Glutamatergic neuron (in vitro differentiated cells): ENCODE data around the gene ZMYND11. TPM values are rescaled to one million over a fixed set of nuclear protein-coding genes. Genes with fewer than 3 reads are reported as not detected.
"Not testable (repeated sequence)": the region's sequence is repeated elsewhere in the genome, so short reads cannot be mapped to it uniquely, and the experiment has no call there.

Experiments
- DNase-seq: peaks from one replicate; pipeline ENCODE4 v3.0.0; 2022
- H3K27ac Mint-ChIP-seq: one replicate; pipeline ENCODE4 v1.8.0; 2020; ENCODE audit warnings: mild to moderate bottlenecking, mixed read lengths, inconsistent platforms; ENCODE audit not compliant: unreplicated experiment
- H3K27me3 Mint-ChIP-seq: one replicate; pipeline ENCODE4 v1.8.0; 2020; ENCODE audit warnings: mild to moderate bottlenecking, moderate library complexity, mixed read lengths, inconsistent platforms; ENCODE audit not compliant: unreplicated experiment
- H3K36me3 Mint-ChIP-seq: one replicate; pipeline ENCODE4 v1.8.0; 2020; ENCODE audit warnings: mild to moderate bottlenecking, mixed read lengths, inconsistent platforms; ENCODE audit not compliant: unreplicated experiment
- H3K4me1 Mint-ChIP-seq: one replicate; pipeline ENCODE4 v1.8.0; 2020; ENCODE audit warnings: mild to moderate bottlenecking, low read depth, mixed read lengths, inconsistent platforms; ENCODE audit not compliant: unreplicated experiment
- H3K4me3 Mint-ChIP-seq: one replicate; pipeline ENCODE4 v1.8.0; 2020; ENCODE audit warnings: mild to moderate bottlenecking, mixed read lengths, inconsistent platforms; ENCODE audit not compliant: unreplicated experiment
- H3K9me3 Mint-ChIP-seq: one replicate; pipeline ENCODE4 v1.8.0; 2020; ENCODE audit warnings: mild to moderate bottlenecking, moderate library complexity, mixed read lengths, inconsistent platforms; ENCODE audit not compliant: unreplicated experiment
- total RNA-seq: library from RNA; stranded (reverse); fragmentation: NEBNext Ultra II Directional; extraction: Animal tissue kit (Norgen Biotek cat#: 25700); gene quantifications from one replicate; pipeline ENCODE4 v1.2.1, GENCODE V29; 2021; ENCODE audit not compliant: unreplicated experiment
- TF ChIP-seq, protein P1 (sequence below): fragments of 200-600 bp; sonication (generic); IDR thresholded peaks from one replicate; pipeline ENCODE4 v1.5.0; 2021; ENCODE audit not compliant: partially characterized antibody, unreplicated experiment

The ZMYND11 gene
- total RNA-seq, 1 donor from 2014 or later = 26.6 TPM

DNA sequence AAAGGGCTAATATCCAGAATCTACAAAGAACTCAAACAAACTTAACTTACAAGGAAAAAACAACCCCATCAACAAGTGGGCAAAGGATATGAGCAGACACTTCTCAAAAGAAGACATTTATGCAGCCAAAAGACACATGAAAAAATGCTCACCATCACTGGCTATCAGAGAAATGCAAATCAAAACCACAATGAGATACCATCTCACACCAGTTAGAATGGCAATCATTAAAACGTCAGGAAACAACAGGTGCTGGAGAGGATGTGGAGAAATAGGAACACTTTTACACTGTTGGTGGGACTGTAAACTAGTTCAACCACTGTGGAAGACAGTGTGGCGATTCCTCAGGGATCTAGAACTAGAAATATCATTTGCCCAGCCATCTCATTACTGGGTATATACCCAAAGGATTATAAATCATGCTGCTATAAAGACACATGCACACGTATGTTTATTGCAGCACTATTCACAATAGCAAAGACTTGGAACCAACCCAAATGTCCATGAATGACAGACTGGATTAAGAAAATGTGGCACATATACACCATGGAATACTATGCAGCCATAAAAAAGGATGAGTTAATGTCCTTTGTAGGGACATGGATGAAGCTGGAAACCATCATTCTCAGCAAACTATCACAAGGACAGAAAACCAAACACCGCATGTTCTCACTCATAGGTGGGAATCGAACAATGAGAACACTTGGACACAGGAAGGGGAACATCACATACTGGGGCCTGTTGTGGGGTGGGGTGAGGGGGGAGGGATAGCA, 130.7 kb downstream of the ZMYND11 start:
- not testable (repeated sequence) for H3K4me3 Mint-ChIP-seq, H3K4me1 Mint-ChIP-seq, DNase-seq, H3K36me3 Mint-ChIP-seq, H3K27ac Mint-ChIP-seq, H3K9me3 Mint-ChIP-seq, H3K27me3 Mint-ChIP-seq

DNA sequence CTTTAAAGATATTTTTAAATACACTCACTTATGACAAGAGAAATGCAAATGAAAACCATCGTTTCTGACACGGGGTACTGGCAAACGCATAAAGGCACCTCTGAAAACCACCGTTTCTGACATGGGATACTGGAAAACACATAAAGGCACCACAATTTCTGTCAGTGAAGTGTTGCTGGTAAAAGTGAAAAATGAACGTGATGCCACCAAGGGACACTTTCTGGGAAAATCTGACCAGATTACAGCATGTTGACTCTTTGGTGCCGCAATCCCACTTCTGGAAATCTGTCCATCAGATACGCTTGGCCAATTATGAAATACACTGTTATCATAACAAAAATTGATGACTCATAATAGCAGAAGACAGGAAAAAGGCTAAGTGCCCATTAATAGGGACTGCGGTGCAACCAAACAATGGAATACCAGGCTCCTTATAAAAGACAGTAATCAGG, 131.7 kb downstream of the ZMYND11 start:
- Mint-ChIP-seq H3K27ac (no peak overlapping the region), H3K27me3 (no peaks in the 10 kb centered on the region), H3K4me1 (peaks cover 7% of the 10 kb centered on the region), H3K36me3 (peaks cover 2% of the 10 kb centered on the region), H3K9me3 (peaks cover 1% of the 10 kb centered on the region), H3K4me3 (no peak overlapping the region)
- no peak for DNase-seq
- TF ChIP-seq, protein P1, sequence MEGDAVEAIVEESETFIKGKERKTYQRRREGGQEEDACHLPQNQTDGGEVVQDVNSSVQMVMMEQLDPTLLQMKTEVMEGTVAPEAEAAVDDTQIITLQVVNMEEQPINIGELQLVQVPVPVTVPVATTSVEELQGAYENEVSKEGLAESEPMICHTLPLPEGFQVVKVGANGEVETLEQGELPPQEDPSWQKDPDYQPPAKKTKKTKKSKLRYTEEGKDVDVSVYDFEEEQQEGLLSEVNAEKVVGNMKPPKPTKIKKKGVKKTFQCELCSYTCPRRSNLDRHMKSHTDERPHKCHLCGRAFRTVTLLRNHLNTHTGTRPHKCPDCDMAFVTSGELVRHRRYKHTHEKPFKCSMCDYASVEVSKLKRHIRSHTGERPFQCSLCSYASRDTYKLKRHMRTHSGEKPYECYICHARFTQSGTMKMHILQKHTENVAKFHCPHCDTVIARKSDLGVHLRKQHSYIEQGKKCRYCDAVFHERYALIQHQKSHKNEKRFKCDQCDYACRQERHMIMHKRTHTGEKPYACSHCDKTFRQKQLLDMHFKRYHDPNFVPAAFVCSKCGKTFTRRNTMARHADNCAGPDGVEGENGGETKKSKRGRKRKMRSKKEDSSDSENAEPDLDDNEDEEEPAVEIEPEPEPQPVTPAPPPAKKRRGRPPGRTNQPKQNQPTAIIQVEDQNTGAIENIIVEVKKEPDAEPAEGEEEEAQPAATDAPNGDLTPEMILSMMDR = no peak

DNA sequence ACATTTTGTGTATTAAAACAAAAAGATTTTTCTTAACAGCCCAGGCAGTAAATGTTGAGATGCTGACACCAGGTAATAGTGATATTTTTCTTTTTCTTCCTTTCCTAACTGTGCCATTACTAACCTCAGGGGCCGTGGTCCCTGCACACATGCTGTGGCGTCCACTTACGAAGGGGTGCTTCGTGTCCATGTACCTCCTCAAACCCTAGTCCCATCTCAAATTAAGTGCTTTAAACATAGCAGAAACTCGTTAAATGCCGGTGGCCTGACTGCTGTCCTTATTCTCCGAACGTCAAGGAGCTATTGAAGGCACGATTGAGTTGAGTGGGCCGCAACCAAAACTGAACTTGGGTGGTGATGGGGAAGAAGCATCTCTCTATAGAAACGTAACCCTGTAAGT, 132.4 kb downstream of the ZMYND11 start:
- no peak for DNase-seq
- peaks cover 4% of the 10 kb centered on the region for H3K27me3 Mint-ChIP-seq
- H3K27ac Mint-ChIP-seq = no peak overlapping the region
- H3K9me3 Mint-ChIP-seq = no peaks in the 10 kb centered on the region
- peaks cover 7% of the 10 kb centered on the region for H3K4me1 Mint-ChIP-seq
- no peak overlapping the region for H3K4me3 Mint-ChIP-seq
- peaks cover 5% of the 10 kb centered on the region for H3K36me3 Mint-ChIP-seq
- TF ChIP-seq, protein P1 = no peak

DNA sequence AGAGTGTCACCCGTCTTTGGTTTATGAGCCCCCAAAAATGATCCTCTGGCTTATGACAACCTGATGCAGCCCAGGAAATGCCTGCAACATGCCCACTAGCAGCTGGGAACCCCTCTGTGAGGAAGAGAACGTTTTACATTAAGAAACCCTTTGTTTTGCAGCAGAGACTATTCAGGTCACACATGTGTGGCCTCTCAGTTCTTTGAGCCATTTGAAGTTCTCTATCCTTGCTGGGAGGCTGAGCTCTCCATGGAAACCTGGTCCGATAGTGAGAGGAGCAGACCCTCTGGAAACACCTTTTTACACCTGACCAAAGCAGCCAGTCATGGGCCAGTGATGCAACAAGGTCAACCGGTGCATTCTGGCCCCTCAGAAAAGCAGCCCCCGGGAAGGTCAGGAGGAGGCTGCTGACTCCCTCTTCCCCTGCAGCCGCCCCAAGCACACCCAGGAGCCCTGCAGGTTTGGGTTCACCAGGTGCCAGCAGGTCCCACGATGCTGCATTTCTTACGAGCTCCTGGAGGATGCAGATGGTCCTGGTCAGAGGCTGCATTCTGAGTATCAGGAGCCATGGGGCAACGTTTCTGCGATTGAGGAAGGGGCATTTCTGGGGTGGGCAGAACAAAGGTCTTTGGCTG, 134.3 kb downstream of the ZMYND11 start:
- H3K9me3 Mint-ChIP-seq = no peaks in the 10 kb centered on the region
- H3K4me1 Mint-ChIP-seq = peaks cover 8% of the 10 kb centered on the region
- H3K27me3 Mint-ChIP-seq = peaks cover 4% of the 10 kb centered on the region
- peak overlapping the region; percentile 21 for H3K4me3 Mint-ChIP-seq
- peak overlapping the region; percentile 45 for H3K27ac Mint-ChIP-seq
- DNase-seq = no peak
- TF ChIP-seq, protein P1 = no peak
- peaks cover 6% of the 10 kb centered on the region for H3K36me3 Mint-ChIP-seq

DNA sequence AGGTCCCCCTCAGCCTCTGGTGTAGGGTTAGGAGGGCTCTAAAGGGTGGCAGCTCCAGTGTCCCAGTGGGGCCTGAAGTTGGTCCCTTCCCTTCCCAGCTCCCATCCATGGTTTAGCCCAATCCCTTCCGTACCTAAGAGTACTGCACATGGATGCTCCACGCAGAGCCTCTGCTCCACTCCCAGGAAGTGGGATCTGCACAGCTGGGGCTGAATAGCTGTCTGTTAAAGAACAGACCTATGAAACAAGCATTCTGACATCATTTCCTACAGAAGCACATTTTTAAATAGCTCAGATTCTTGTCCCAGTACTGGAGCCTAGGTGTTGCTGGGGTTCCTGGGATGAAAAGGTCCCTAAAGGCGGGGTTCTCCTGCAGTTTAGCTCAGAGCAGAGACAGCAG, 135.9 kb downstream of the ZMYND11 start:
- peaks cover 12% of the 10 kb centered on the region for H3K4me1 Mint-ChIP-seq
- H3K4me3 Mint-ChIP-seq = no peak overlapping the region
- H3K9me3 Mint-ChIP-seq = no peaks in the 10 kb centered on the region
- TF ChIP-seq, protein P1 = no peak
- H3K36me3 Mint-ChIP-seq = peaks cover 6% of the 10 kb centered on the region
- H3K27ac Mint-ChIP-seq = no peak overlapping the region
- DNase-seq = no peak
- peaks cover 4% of the 10 kb centered on the region for H3K27me3 Mint-ChIP-seq
